ENCODE data around the gene SCGB3A1. TPM values are rescaled to one million over a fixed set of nuclear protein-coding genes. Genes with fewer than 3 reads are reported as not detected.

SCGB3A1 gene
- total and polyA plus RNA-seq, 2 of the 4 experiments (the other 2 are of a cell fraction): not detected

- Histone ChIP-seq H3K9me3 (ENCODE audit: control insufficient read depth, insufficient read depth, low read length) (no peaks in the 10 kb centered on the region), H3K4ac (ENCODE audit: low read depth, low read length) (no peak overlapping the region), H3K27me3 (ENCODE audit: control insufficient read depth, insufficient read depth, low read length) (peaks cover 40% of the 10 kb centered on the region), H3K4me3 (ENCODE audit: insufficient read depth, low read depth, low read length) (no peak overlapping the region), H3K27ac (ENCODE audit: insufficient read depth, low read length) (no peak overlapping the region), H4K8ac (ENCODE audit: low read depth in 2 of 2, low read length in 2 of 2) (no peak overlapping the region), H4K91ac (ENCODE audit: insufficient read depth, low read depth, low read length) (no peak overlapping the region), H3K18ac (ENCODE audit: low read depth, low read length) (no peak overlapping the region), H3K79me1 (ENCODE audit: low read depth in 1 of 2, low read length in 2 of 2) (no peaks in the 10 kb centered on the region), H2AK5ac (ENCODE audit: low read depth, low read length) (no peak overlapping the region), H2AK9ac (replicated peaks; ENCODE audit: low read depth, low read length, poor library complexity) (no peak overlapping the region), H2AFZ (replicated peaks; ENCODE audit: low read length, poor library complexity) (peak overlapping the region; percentile 51), H3K9me1 (ENCODE audit: insufficient read depth, low read length) (no peaks in the 10 kb centered on the region), H3K14ac (replicated peaks; ENCODE audit: low read depth, low read length) (no peak overlapping the region), H3K4me1 (ENCODE audit: control insufficient read depth, insufficient read depth, low read length) (no peaks in the 10 kb centered on the region; the same call in 1 of the 2 replicates), H2BK15ac (ENCODE audit: low read depth, low read length) (no peak overlapping the region), H3K36me3 (ENCODE audit: control insufficient read depth, insufficient read depth, low read length) (no peaks in the 10 kb centered on the region), H3K4me2 (ENCODE audit: low read depth, low read length) (no peak overlapping the region; the same call in 1 of the 2 replicates), H4K5ac (ENCODE audit: low read depth, low read length) (no peak overlapping the region), H4K20me1 (ENCODE audit: insufficient read depth, low read length) (no peaks in the 10 kb centered on the region), H3K56ac (ENCODE audit: extremely low read depth, insufficient read depth, low read length) (no peak overlapping the region), H2BK20ac (ENCODE audit: low read depth, low read length) (no peak overlapping the region), H2BK5ac (ENCODE audit: low read depth, low read length, poor library complexity, severe bottlenecking) (no peak overlapping the region), H3K9ac (ENCODE audit: low read depth, low read length) (no peak overlapping the region), H3K23ac (ENCODE audit: low read depth, low read length) (no peak overlapping the region), H2BK120ac (ENCODE audit: low read depth, low read length) (no peak overlapping the region)
- TF ChIP-seq CEBPB (IDR thresholded peaks at IDR 0.05; ENCODE audit: low read depth, low read length) (no peak), RAD21 (IDR thresholded peaks at IDR 0.05; ENCODE audit: low read length) (no peak), FOS (IDR thresholded peaks at IDR 0.05; ENCODE audit: low read depth, low read length) (no peak), MAFK (IDR thresholded peaks at IDR 0.05; ENCODE audit: low read depth, low read length) (no peak), SMC3 (IDR thresholded peaks at IDR 0.05; ENCODE audit: low read depth, low read length) (no peak), MXI1 (IDR thresholded peaks at IDR 0.05; ENCODE audit: borderline replicate concordance, low read depth, low read length) (no peak), BHLHE40 (IDR thresholded peaks at IDR 0.05; ENCODE audit: low read depth, low read length) (no peak), MAZ (IDR thresholded peaks at IDR 0.05; ENCODE audit: borderline replicate concordance, low read depth, low read length) (no peak), POLR2A (IDR thresholded peaks at IDR 0.05; ENCODE audit: low read depth, low read length) (no peak), CHD1 (IDR thresholded peaks at IDR 0.05; ENCODE audit: low read depth, low read length) (no peak), CTCF (conservative IDR thresholded peaks at IDR 0.05; ENCODE audit: low read depth, low read length) (no peak), NFE2L2 (IDR thresholded peaks at IDR 0.05; ENCODE audit: low read depth, low read length) (no peak), ELK1 (IDR thresholded peaks at IDR 0.05; ENCODE audit: borderline replicate concordance, low read depth, low read length) (no peak), RCOR1 (IDR thresholded peaks at IDR 0.05; ENCODE audit: insufficient replicate concordance, low read length) (no peak), RFX5 (IDR thresholded peaks at IDR 0.05; ENCODE audit: low read depth, low read length) (no peak)
- TF ChIP-seq, protein P1, sequence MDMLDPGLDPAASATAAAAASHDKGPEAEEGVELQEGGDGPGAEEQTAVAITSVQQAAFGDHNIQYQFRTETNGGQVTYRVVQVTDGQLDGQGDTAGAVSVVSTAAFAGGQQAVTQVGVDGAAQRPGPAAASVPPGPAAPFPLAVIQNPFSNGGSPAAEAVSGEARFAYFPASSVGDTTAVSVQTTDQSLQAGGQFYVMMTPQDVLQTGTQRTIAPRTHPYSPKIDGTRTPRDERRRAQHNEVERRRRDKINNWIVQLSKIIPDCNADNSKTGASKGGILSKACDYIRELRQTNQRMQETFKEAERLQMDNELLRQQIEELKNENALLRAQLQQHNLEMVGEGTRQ (IDR thresholded peaks at IDR 0.05; ENCODE audit: low read depth, low read length): no peak
- intact Hi-C loops (cut with micrococcal nuclease) (no loop called here), dilution Hi-C loops (cut with HindIII; ENCODE audit: low sequenced_read_pairs, unreplicated experiment) (no loop called here), in situ Hi-C loops (cut with MboI; ENCODE audit: low sequenced_read_pairs) (no loop called here)
- 4% methylated on average over 39 of the region's 63 CpGs; no CpG with 5 or more reads in 1 of the 2 experiments for whole genome bisulfite sequencing, 2 experiments (ENCODE audit: extremely low coverage in 2 of 2, insufficient read length in 1 of 2)
- ATAC-seq (ENCODE audit: low read depth): peak; percentile 12; the same call in 1 of the 2 replicates
- BruUV-seq (replicated peaks): no TSS peak
- POLR2A ChIA-PET (ENCODE audit: unreplicated experiment): no interaction called here
- CTCF ChIA-PET: no interaction called here
- no peak for DNase-seq
These were observed 572 bp downstream of the SCGB3A1 start for GRCh38 chr5:180590543-180591310.
